Epithelial cell of proximal tubule (primary cell): Measurements from ENCODE around the gene MRPL36. TPM values are rescaled to one million over a fixed set of nuclear protein-coding genes. Genes with fewer than 3 reads are reported as not detected.

ENCODE experiments used
- DNase-seq: peaks from one replicate; pipeline ENCODE4 v3.0.0-alpha.2; 2011; ENCODE audit warnings: low read depth
- H3K4me3 ChIP-seq: 2 replicates; pipeline ENCODE4 v1.5.1; 2011; ENCODE audit warnings: low read depth, mild to moderate bottlenecking, low read length
- total RNA-seq: library from RNA; depleted of rRNA; stranded (reverse); fragments of >200 nt; gene quantifications from 2 replicates; pipeline ENCODE4 v1.2.3, GENCODE V29; 2015
- TF ChIP-seq, protein P1 (sequence below): conservative IDR thresholded peaks from 2 replicates; pipeline ENCODE4 v1.5.1; 2012; ENCODE audit warnings: low read depth, mild to moderate bottlenecking, low read length

Gene MRPL36
- total RNA-seq, 1 donor from 2014 or later = 57.9 TPM

- no peak overlapping the region for H3K4me3 ChIP-seq
- TF ChIP-seq, protein P1, sequence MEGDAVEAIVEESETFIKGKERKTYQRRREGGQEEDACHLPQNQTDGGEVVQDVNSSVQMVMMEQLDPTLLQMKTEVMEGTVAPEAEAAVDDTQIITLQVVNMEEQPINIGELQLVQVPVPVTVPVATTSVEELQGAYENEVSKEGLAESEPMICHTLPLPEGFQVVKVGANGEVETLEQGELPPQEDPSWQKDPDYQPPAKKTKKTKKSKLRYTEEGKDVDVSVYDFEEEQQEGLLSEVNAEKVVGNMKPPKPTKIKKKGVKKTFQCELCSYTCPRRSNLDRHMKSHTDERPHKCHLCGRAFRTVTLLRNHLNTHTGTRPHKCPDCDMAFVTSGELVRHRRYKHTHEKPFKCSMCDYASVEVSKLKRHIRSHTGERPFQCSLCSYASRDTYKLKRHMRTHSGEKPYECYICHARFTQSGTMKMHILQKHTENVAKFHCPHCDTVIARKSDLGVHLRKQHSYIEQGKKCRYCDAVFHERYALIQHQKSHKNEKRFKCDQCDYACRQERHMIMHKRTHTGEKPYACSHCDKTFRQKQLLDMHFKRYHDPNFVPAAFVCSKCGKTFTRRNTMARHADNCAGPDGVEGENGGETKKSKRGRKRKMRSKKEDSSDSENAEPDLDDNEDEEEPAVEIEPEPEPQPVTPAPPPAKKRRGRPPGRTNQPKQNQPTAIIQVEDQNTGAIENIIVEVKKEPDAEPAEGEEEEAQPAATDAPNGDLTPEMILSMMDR = no peak
- DNase-seq = no peak
Observed at GRCh38 chr5:1809416-1810035, 9.9 kb upstream of the MRPL36 start.

DNA sequence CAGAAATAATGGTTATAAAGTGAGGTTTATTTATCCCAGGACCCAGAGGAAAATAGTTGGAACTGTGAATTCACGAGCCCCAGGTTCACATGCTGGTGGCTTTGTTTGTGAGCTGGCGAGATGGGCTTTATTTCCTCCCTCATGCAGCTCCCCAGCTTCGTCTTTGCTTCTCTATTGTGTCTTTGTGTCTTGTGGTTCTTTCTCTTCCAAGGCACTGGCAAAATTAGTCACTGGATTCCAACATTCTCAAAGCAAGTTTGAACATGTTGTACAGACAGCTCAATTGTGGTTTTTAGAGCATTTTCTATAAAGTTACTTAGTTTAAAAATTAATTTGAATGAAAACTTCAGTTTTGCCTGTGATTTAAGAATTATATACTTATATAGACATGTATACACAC lies 8.8 kb upstream of the MRPL36 start:
- H3K4me3 ChIP-seq = no peak overlapping the region
- TF ChIP-seq, protein P1 = no peak
- no peak for DNase-seq

- DNase-seq = no peak
- TF ChIP-seq, protein P1 = no peak
- H3K4me3 ChIP-seq = no peak overlapping the region
Observed at GRCh38 chr5:1807451-1808185, 8.0 kb upstream of the MRPL36 start.

DNA sequence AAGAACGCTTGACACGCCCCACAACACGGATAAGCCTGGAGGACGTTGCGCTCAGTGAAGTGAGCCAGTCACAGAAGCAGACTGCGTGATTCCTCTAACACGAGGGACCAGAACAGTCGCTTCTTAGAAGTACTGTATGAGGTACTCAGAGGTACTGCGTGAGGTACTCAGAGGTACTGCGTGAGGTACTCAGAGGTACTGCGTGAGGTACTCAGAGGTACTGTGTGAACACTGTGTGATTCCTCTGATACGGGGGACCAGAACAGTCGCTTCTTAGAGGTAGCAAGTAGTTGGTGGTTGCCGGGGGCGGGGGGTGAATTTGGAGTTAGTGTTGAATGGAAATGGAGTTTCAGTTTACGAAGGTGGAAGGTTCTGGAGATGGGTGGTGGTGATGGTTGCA lies 7.3 kb upstream of the MRPL36 start:
- no peak overlapping the region for H3K4me3 ChIP-seq
- DNase-seq = no peak
- TF ChIP-seq, protein P1 = no peak

DNA sequence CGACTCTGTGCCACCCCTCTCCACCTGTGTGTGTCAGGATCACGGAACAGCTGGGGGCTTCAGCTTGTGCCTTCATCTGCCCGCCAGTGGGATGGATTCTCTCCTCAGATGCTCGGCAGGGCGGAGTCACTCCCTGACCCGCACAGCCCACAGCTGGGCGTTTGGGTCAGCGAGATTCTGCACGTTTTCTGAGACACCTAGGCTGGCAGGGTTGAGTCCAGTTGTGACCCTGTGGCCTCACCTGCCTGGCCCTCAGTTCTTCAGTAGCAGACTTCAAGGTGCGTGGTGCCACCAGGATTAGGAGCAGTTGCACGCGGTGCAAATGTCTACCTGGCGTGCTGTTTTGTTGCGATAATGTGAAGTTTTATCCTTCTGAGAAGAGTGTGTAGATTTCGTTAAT lies 6.6 kb upstream of the MRPL36 start:
- no peak overlapping the region for H3K4me3 ChIP-seq
- TF ChIP-seq, protein P1 = no peak
- no peak for DNase-seq

- TF ChIP-seq, protein P1 = no peak
- no peak for DNase-seq
- H3K4me3 ChIP-seq = no peak overlapping the region
Observed at GRCh38 chr5:1805736-1806135, 6.1 kb upstream of the MRPL36 start.

DNA sequence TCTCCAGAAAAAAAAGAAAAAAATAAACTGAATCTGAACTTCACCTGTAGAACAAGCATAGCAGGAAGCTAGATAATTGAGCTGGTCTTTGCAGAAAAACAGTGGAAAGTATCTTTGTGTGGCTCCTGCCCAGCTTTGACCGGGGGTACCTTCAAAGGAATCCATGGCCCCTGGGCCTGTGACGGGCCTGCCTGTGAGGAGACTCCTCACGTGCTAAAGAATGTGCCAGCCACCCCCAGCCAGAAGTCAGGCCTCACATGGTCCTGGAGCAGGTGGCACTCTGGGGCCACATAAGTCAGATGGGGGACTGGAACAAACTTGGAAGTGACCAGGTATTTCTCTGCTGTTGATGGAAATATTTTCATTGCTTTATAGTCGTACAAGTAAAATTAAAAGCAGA lies 5.7 kb upstream of the MRPL36 start:
- no peak overlapping the region for H3K4me3 ChIP-seq
- TF ChIP-seq, protein P1 = no peak
- DNase-seq = no peak
